Lung microvascular endothelial cell (primary cell): Measurements from ENCODE around the gene SKP2. TPM values are rescaled to one million over a fixed set of nuclear protein-coding genes. Genes with fewer than 3 reads are reported as not detected.
"Not testable (repeated sequence)": the region's sequence is repeated elsewhere in the genome, so short reads cannot be mapped to it uniquely, and the experiment has no call there.

Experiments used
- DNase-seq, 2 donors: peaks; one replicate each; pipeline versions ENCODE4 v3.0.0 to v3.0.0-alpha.2; 2010; ENCODE audit warnings: low read depth in 2 of 2
- total RNA-seq: library from RNA; depleted of rRNA; stranded (reverse); fragments of >200 nt; gene quantifications from 2 replicates; pipeline ENCODE4 v1.2.1, GENCODE V29; 2014

SKP2 gene
- 9.7 and 14.2 TPM in 2 replicates for total RNA-seq

- DNase-seq: peak; percentile 99
These were observed at the start of gene SKP2, which contains the start of gene LMBRD2 for GRCh38 chr5:36151434-36152323. TSS of gene SKP2 (plus strand) at chr5:36152111. CDS start at chr5:36152263, 152 bp downstream. TSS of gene LMBRD2 (minus strand) at chr5:36151887. CDS start at chr5:36143349, 8,538 bp downstream.

GRCh38 chr5:36105819-36106218, 46.1 kb upstream of the SKP2 start:
- DNase-seq: no peak

- DNase-seq: no peak
These were observed 43.0 kb upstream of the SKP2 start for GRCh38 chr5:36108758-36109460.

- no peak for DNase-seq
These were observed 40.7 kb upstream of the SKP2 start for GRCh38 chr5:36111238-36111637.

GRCh38 chr5:36125868-36126267, 26.0 kb upstream of the SKP2 start:
- DNase-seq: no peak

- no peak for DNase-seq
These were observed 23.1 kb upstream of the SKP2 start for GRCh38 chr5:36128795-36129194.

GRCh38 chr5:36129666-36130065, 22.2 kb upstream of the SKP2 start:
- DNase-seq: not testable (repeated sequence)

- DNase-seq: not testable (repeated sequence)
These were observed 18.9 kb upstream of the SKP2 start for GRCh38 chr5:36133009-36133408.

GRCh38 chr5:36135988-36136387, 15.9 kb upstream of the SKP2 start:
- no peak for DNase-seq

- DNase-seq: no peak
These were observed 15.3 kb upstream of the SKP2 start for GRCh38 chr5:36136581-36136980.

- DNase-seq: no peak
These were observed 12.8 kb upstream of the SKP2 start for GRCh38 chr5:36138900-36139683.

GRCh38 chr5:36145311-36145710, 6.6 kb upstream of the SKP2 start:
- DNase-seq: no peak

- DNase-seq: no peak
These were observed 5.5 kb upstream of the SKP2 start for GRCh38 chr5:36146390-36146789.

GRCh38 chr5:36147681-36148080, 4.2 kb upstream of the SKP2 start:
- DNase-seq: peak in 1 of 2 donors; percentile 42

GRCh38 chr5:36150676-36151433, 1.1 kb upstream of the SKP2 start:
- peak; percentile 66 to 80 for DNase-seq

GRCh38 chr5:36152324-36153297, 700 bp downstream of the SKP2 start:
- peak; percentile 4 to 26 for DNase-seq

- no peak for DNase-seq
These were observed 1.4 kb downstream of the SKP2 start for GRCh38 chr5:36153298-36153677.

GRCh38 chr5:36153726-36154125, 1.8 kb downstream of the SKP2 start:
- no peak for DNase-seq

GRCh38 chr5:36155291-36155690, 3.4 kb downstream of the SKP2 start:
- no peak for DNase-seq

- peak; percentile 3 to 51 for DNase-seq
These were observed 4.2 kb downstream of the SKP2 start for GRCh38 chr5:36156121-36156601.
